ENCODE results near the gene TESK1. TPM values are rescaled to one million over a fixed set of nuclear protein-coding genes. Genes with fewer than 3 reads are reported as not detected.

The TESK1 gene
- total and polyA plus RNA-seq, 2 of the 8 experiments (the other 6 are each of a cell fraction or from before 2014, with no cell fraction given) = 13.5 to 13.9 TPM

DNA sequence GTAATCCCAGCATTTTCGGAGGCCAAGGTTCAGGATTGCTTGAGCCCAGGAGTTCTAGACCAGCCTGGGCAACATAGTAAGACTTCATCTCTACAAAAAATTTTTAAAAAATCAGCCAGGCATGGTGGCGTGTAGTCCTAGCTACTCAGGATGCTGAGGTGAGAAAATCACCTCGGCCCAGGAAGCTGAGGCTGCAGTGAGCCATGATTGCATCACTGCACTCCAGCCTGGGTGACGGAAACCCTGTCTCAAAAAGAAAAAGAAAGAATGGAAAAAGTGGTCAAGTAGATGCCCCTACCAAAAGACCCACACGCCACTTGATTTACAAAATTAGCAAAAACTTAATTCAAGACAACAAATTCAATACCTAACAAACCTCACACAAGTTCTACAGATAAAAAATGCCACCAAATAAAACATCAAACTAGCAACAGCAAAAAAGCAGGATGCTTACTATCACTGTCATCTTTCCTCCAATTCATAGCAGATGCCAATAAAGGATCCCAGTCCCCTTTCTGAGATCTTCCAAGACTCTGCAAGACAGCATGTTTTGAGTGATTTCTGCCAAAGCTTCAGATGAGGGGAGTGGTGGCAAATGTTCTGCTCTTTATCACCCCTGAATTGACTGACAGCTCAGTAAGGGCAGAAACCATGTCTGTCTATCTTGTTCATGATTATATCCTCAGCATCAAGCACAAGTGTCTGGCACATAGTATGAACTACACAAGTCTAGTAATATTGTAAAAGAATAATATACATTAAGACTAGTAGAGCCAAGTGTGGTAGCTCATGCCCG, 34.2 kb upstream of the TESK1 start:
- H3K27ac ChIP-seq (ENCODE audit: low read depth, low read length) = no peak overlapping the region
- ChIA-PET CTCF (ENCODE audit: partially characterized antibody) (interaction anchor here (1.2 to 1.7 kb wide), 5 partner anchors 7 to 95 kb away, joined by 3 to 5 read pairs (median 3); a partner anchor contains a TSS), POLR2A (ENCODE audit: partially characterized antibody) (interaction anchor here (1.1 kb wide), 1 partner anchor 40 kb away, joined by 3 read pairs; no protein-coding TSS in a partner anchor)
- H2BK20ac ChIP-seq (ENCODE audit: low read length) = no peak overlapping the region
- no peak overlapping the region for H4K8ac ChIP-seq (ENCODE audit: extremely low read depth, insufficient read depth, low read length)
- no peak overlapping the region for H3K56ac ChIP-seq (replicated peaks; ENCODE audit: insufficient read length, low read depth, low read length)
- FAIRE-seq (no peak), DNase-seq (ENCODE audit: low read depth in 1 of 2, low spot score in 2 of 2) (no peak)
- no peak overlapping the region for H3K4ac ChIP-seq (replicated peaks; ENCODE audit: insufficient read length, low read depth, low read length)
- H3K14ac ChIP-seq (ENCODE audit: insufficient read length) = no peak overlapping the region
- 88% methylated on average over 6 of the region's 6 CpGs; no CpG with 5 or more reads in 1 of the 2 experiments for WGBS, 2 experiments (ENCODE audit: extremely low coverage in 1 of 2, insufficient coverage in 1 of 2, insufficient read length in 1 of 2, insufficient replicate concordance in 2 of 2, low coverage in 1 of 2, low lambda C conversion rate in 2 of 2, missing lambda C conversion rate in 1 of 2)
- H4K20me1 ChIP-seq (replicated peaks in 1 of 2; ENCODE audit: control insufficient read depth in 1 of 2, insufficient read depth in 2 of 2, low read length in 2 of 2) = no peaks in the 10 kb centered on the region
- no peaks in the 10 kb centered on the region for H3K4me1 ChIP-seq (replicated peaks in 1 of 4; ENCODE audit: control insufficient read depth in 3 of 4, insufficient read depth in 4 of 4, low read length in 3 of 4)
- no peak overlapping the region for H3K9ac ChIP-seq (replicated peaks in 1 of 4; ENCODE audit: extremely low read depth in 1 of 4, low read depth in 3 of 4, low read length in 3 of 4)
- H3K18ac ChIP-seq (ENCODE audit: extremely low read depth, low read length) = no peak overlapping the region
- H3K36me3 ChIP-seq (ENCODE audit: control insufficient read depth in 2 of 4, insufficient read depth in 4 of 4, low read length in 3 of 4) = no peaks in the 10 kb centered on the region
- no peaks in the 10 kb centered on the region for H3K9me3 ChIP-seq (ENCODE audit: insufficient read depth in 2 of 2, low read depth in 1 of 2, low read length in 1 of 2)
- no peak overlapping the region for H2BK12ac ChIP-seq (ENCODE audit: low read depth, low read length)
- H2AFZ ChIP-seq (ENCODE audit: low read length) = no peak overlapping the region
- no peaks in the 10 kb centered on the region for H3K79me2 ChIP-seq (ENCODE audit: control insufficient read depth in 1 of 2, insufficient read depth in 2 of 2, low read length in 2 of 2)
- no peak overlapping the region for H2AK5ac ChIP-seq (ENCODE audit: low read depth, low read length)
- no peak overlapping the region for H4K5ac ChIP-seq (ENCODE audit: insufficient read length, low read depth, low read length)
- no peaks in the 10 kb centered on the region for H3K27me3 ChIP-seq (replicated peaks in 1 of 4; ENCODE audit: control insufficient read depth in 3 of 4, extremely low read depth in 1 of 4, insufficient read depth in 3 of 4, low read length in 3 of 4)
- no peak overlapping the region for H4K91ac ChIP-seq (replicated peaks; ENCODE audit: insufficient read length, low read length)
- H3K79me1 ChIP-seq (ENCODE audit: low read depth, low read length) = no peaks in the 10 kb centered on the region
- no peak overlapping the region for H3K4me2 ChIP-seq (ENCODE audit: insufficient read depth in 1 of 2, low read depth in 2 of 2, low read length in 2 of 2)
- H3K23ac ChIP-seq (ENCODE audit: insufficient read length) = no peak overlapping the region
- H2BK120ac ChIP-seq (replicated peaks; ENCODE audit: low read depth, low read length) = no peak overlapping the region
- no peak overlapping the region for H3K4me3 ChIP-seq (ENCODE audit: extremely low read depth in 1 of 4, insufficient read depth in 2 of 4, low read depth in 3 of 4, low read length in 4 of 4)
- H2BK15ac ChIP-seq (ENCODE audit: low read length) = no peak overlapping the region
- H3K23me2 ChIP-seq (ENCODE audit: low read depth, low read length) = no peaks in the 10 kb centered on the region; the same call in 1 of the 2 replicates
- no peak overlapping the region for H2BK5ac ChIP-seq (ENCODE audit: low read depth, low read length)
- TF ChIP-seq SRF (IDR thresholded peaks at IDR 0.05; ENCODE audit: low read depth, low read length) (no peak), CHD1 (IDR thresholded peaks at IDR 0.05; ENCODE audit: low read depth, low read length) (no peak)
